OCI-LY3 (cell line): ENCODE data around the gene CTSD.

Experiments used
- CTCF ChIP-seq: fragments of 200-600, 300-600 bp; sonication (generic); IDR thresholded peaks from 2 replicates; pipeline ENCODE4 v1.5.1; 2014; ENCODE audit warnings: antibody characterized with exemption, low read length, low read depth
- EZH2phosphoT487 ChIP-seq: fragments of 200-600 bp; shearing (Covaris generic); IDR thresholded peaks from 2 replicates; pipeline ENCODE4 v1.6.1; 2018; ENCODE audit warnings: antibody characterized with exemption, mixed run types, low read depth

GRCh38 chr11:1780700-1781592 lies 17.2 kb upstream of the CTSD start:
- no peak for TF ChIP-seq CTCF
- no peak for TF ChIP-seq EZH2phosphoT487
